ENCODE measurements around the gene TMX4.

GRCh38 chr20:8066662-8067061 lies 47.1 kb upstream of the TMX4 start:
- TF ChIP-seq POLR2A (IDR thresholded peaks at IDR 0.05; ENCODE audit: low read length) (no peak), GATA1 (IDR thresholded peaks at IDR 0.05; ENCODE audit: low read depth, low read length) (no peak)

All from erythroblast (primary cell).